ENCODE results near the gene MAML3.

The MAML3 gene

GRCh38 chr4:139689093-139689722 lies 464.8 kb downstream of the MAML3 start:
- no peak overlapping the region for H2AK5ac ChIP-seq (ENCODE audit: low read length, severe bottlenecking)
- H3K4me2 ChIP-seq (ENCODE audit: low read length, poor library complexity, severe bottlenecking): no peak overlapping the region
- H3K4me3 ChIP-seq (ENCODE audit: insufficient read depth in 1 of 2, low read depth in 1 of 2, low read length in 2 of 2): no peak overlapping the region
- no peak overlapping the region for H4K8ac ChIP-seq (ENCODE audit: low read length)
- no peak overlapping the region for H3K9ac ChIP-seq (ENCODE audit: low read length)
- H2BK15ac ChIP-seq (ENCODE audit: low read depth, poor library complexity, severe bottlenecking): no peak overlapping the region
- H2BK12ac ChIP-seq (ENCODE audit: low read length in 2 of 2): no peak overlapping the region
- no peak overlapping the region for H2AFZ ChIP-seq (ENCODE audit: low read depth, low read length)
- H3K27me3 ChIP-seq (ENCODE audit: control insufficient read depth in 1 of 2, insufficient read depth in 1 of 2, low read length in 2 of 2): no peaks in the 10 kb centered on the region
- H4K91ac ChIP-seq (ENCODE audit: low read length): no peak overlapping the region
- 95% methylated on average over 6 of the region's 6 CpGs for WGBS
- no peak overlapping the region for H3K23ac ChIP-seq (ENCODE audit: low read length in 2 of 2)
- H3K4me1 ChIP-seq (ENCODE audit: control insufficient read depth, insufficient read depth, low read depth, low read length): no peaks in the 10 kb centered on the region
- H3K79me1 ChIP-seq (replicated peaks; ENCODE audit: low read length, poor library complexity, severe bottlenecking): peaks cover 29% of the 10 kb centered on the region
- DNase-seq: peak; percentile 37
- no peak overlapping the region for H2BK120ac ChIP-seq (ENCODE audit: low read depth, low read length)
- no peak overlapping the region for H2BK5ac ChIP-seq (ENCODE audit: low read depth, low read length, poor library complexity, severe bottlenecking)
- no peak overlapping the region for H3K27ac ChIP-seq (ENCODE audit: low read length, poor library complexity, severe bottlenecking)
- H3K9me3 ChIP-seq (ENCODE audit: control insufficient read depth, low read length): no peaks in the 10 kb centered on the region
- H3K36me3 ChIP-seq (ENCODE audit: control insufficient read depth in 1 of 2, insufficient read depth in 2 of 2, low read depth in 1 of 2, low read length in 2 of 2): peaks cover 0 to 18% of the 10 kb centered on the region in 2 experiments
- H3K18ac ChIP-seq (ENCODE audit: low read depth in 1 of 2, low read length in 2 of 2): no peak overlapping the region
- H3K14ac ChIP-seq (ENCODE audit: low read length in 2 of 2): no peak overlapping the region
- H3K4ac ChIP-seq (ENCODE audit: low read depth in 1 of 2, low read length in 2 of 2): no peak overlapping the region

- no peaks in the 10 kb centered on the region for H3K9me3 ChIP-seq (ENCODE audit: control insufficient read depth, low read length)
- no peak overlapping the region for H3K18ac ChIP-seq (ENCODE audit: low read depth in 1 of 2, low read length in 2 of 2)
- H2AK5ac ChIP-seq (ENCODE audit: low read length, severe bottlenecking): no peak overlapping the region
- H2BK12ac ChIP-seq (ENCODE audit: low read length in 2 of 2): no peak overlapping the region
- DNase-seq: no peak
- peaks cover 39% of the 10 kb centered on the region for H3K79me1 ChIP-seq (replicated peaks; ENCODE audit: low read length, poor library complexity, severe bottlenecking)
- H3K9ac ChIP-seq (ENCODE audit: low read length): no peak overlapping the region
- no peak overlapping the region for H2BK120ac ChIP-seq (ENCODE audit: low read depth, low read length)
- H3K14ac ChIP-seq (ENCODE audit: low read length in 2 of 2): no peak overlapping the region
- no peak overlapping the region for H2BK5ac ChIP-seq (ENCODE audit: low read depth, low read length, poor library complexity, severe bottlenecking)
- H3K27me3 ChIP-seq (ENCODE audit: control insufficient read depth in 1 of 2, insufficient read depth in 1 of 2, low read length in 2 of 2): no peaks in the 10 kb centered on the region
- H2BK15ac ChIP-seq (ENCODE audit: low read depth, poor library complexity, severe bottlenecking): no peak overlapping the region
- H3K4ac ChIP-seq (ENCODE audit: low read depth in 1 of 2, low read length in 2 of 2): no peak overlapping the region
- H3K4me2 ChIP-seq (ENCODE audit: low read length, poor library complexity, severe bottlenecking): no peak overlapping the region
- H3K4me3 ChIP-seq (ENCODE audit: insufficient read depth in 1 of 2, low read depth in 1 of 2, low read length in 2 of 2): no peak overlapping the region
- H4K91ac ChIP-seq (ENCODE audit: low read length): no peak overlapping the region
- H3K23ac ChIP-seq (ENCODE audit: low read length in 2 of 2): no peak overlapping the region
- WGBS: 92% methylated on average over 3 of the region's 3 CpGs
- H3K4me1 ChIP-seq (ENCODE audit: control insufficient read depth, insufficient read depth, low read depth, low read length): no peaks in the 10 kb centered on the region
- no peak overlapping the region for H2AFZ ChIP-seq (ENCODE audit: low read depth, low read length)
- no peak overlapping the region for H4K8ac ChIP-seq (ENCODE audit: low read length)
- no peak overlapping the region for H3K27ac ChIP-seq (ENCODE audit: low read length, poor library complexity, severe bottlenecking)
- peaks cover 0 to 16% of the 10 kb centered on the region in 2 experiments for H3K36me3 ChIP-seq (ENCODE audit: control insufficient read depth in 1 of 2, insufficient read depth in 2 of 2, low read depth in 1 of 2, low read length in 2 of 2)
Observed at GRCh38 chr4:139686988-139687387, 467.0 kb downstream of the MAML3 start.

GRCh38 chr4:139686130-139686529 lies 467.9 kb downstream of the MAML3 start:
- Histone ChIP-seq H3K14ac (ENCODE audit: low read length in 2 of 2) (no peak overlapping the region), H3K4me3 (ENCODE audit: insufficient read depth in 1 of 2, low read depth in 1 of 2, low read length in 2 of 2) (no peak overlapping the region), H3K4me1 (ENCODE audit: control insufficient read depth, insufficient read depth, low read depth, low read length) (no peaks in the 10 kb centered on the region), H2BK12ac (ENCODE audit: low read length in 2 of 2) (no peak overlapping the region), H2BK5ac (ENCODE audit: low read depth, low read length, poor library complexity, severe bottlenecking) (no peak overlapping the region), H2AFZ (ENCODE audit: low read depth, low read length) (no peak overlapping the region), H3K18ac (ENCODE audit: low read depth in 1 of 2, low read length in 2 of 2) (no peak overlapping the region), H4K8ac (ENCODE audit: low read length) (no peak overlapping the region), H3K23ac (ENCODE audit: low read length in 2 of 2) (no peak overlapping the region), H3K79me1 (replicated peaks; ENCODE audit: low read length, poor library complexity, severe bottlenecking) (peaks cover 39% of the 10 kb centered on the region), H2BK120ac (ENCODE audit: low read depth, low read length) (no peak overlapping the region), H3K27ac (ENCODE audit: low read length, poor library complexity, severe bottlenecking) (no peak overlapping the region), H2BK15ac (ENCODE audit: low read depth, poor library complexity, severe bottlenecking) (no peak overlapping the region), H2AK5ac (ENCODE audit: low read length, severe bottlenecking) (no peak overlapping the region), H3K36me3 (ENCODE audit: control insufficient read depth in 1 of 2, insufficient read depth in 2 of 2, low read depth in 1 of 2, low read length in 2 of 2) (peaks cover 0 to 14% of the 10 kb centered on the region in 2 experiments), H3K27me3 (ENCODE audit: control insufficient read depth in 1 of 2, insufficient read depth in 1 of 2, low read length in 2 of 2) (no peaks in the 10 kb centered on the region), H3K9me3 (ENCODE audit: control insufficient read depth, low read length) (no peaks in the 10 kb centered on the region), H3K4ac (ENCODE audit: low read depth in 1 of 2, low read length in 2 of 2) (no peak overlapping the region), H4K91ac (ENCODE audit: low read length) (no peak overlapping the region), H3K4me2 (ENCODE audit: low read length, poor library complexity, severe bottlenecking) (no peak overlapping the region), H3K9ac (ENCODE audit: low read length) (no peak overlapping the region)
- no peak for DNase-seq
- 82% methylated on average over 1 of the region's 1 CpG for WGBS

GRCh38 chr4:139685180-139685579 lies 468.8 kb downstream of the MAML3 start:
- Histone ChIP-seq H4K8ac (ENCODE audit: low read length) (no peak overlapping the region), H3K23ac (ENCODE audit: low read length in 2 of 2) (no peak overlapping the region), H2AFZ (ENCODE audit: low read depth, low read length) (no peak overlapping the region), H3K14ac (ENCODE audit: low read length in 2 of 2) (no peak overlapping the region), H3K4me3 (ENCODE audit: insufficient read depth in 1 of 2, low read depth in 1 of 2, low read length in 2 of 2) (no peak overlapping the region), H2BK15ac (ENCODE audit: low read depth, poor library complexity, severe bottlenecking) (no peak overlapping the region), H3K4me2 (ENCODE audit: low read length, poor library complexity, severe bottlenecking) (no peak overlapping the region), H2BK120ac (ENCODE audit: low read depth, low read length) (no peak overlapping the region), H3K9ac (ENCODE audit: low read length) (no peak overlapping the region), H3K27me3 (ENCODE audit: control insufficient read depth in 1 of 2, insufficient read depth in 1 of 2, low read length in 2 of 2) (no peaks in the 10 kb centered on the region), H2BK12ac (ENCODE audit: low read length in 2 of 2) (no peak overlapping the region), H3K4me1 (ENCODE audit: control insufficient read depth, insufficient read depth, low read depth, low read length) (no peaks in the 10 kb centered on the region), H2BK5ac (ENCODE audit: low read depth, low read length, poor library complexity, severe bottlenecking) (no peak overlapping the region), H3K9me3 (ENCODE audit: control insufficient read depth, low read length) (no peaks in the 10 kb centered on the region), H2AK5ac (ENCODE audit: low read length, severe bottlenecking) (no peak overlapping the region), H3K79me1 (replicated peaks; ENCODE audit: low read length, poor library complexity, severe bottlenecking) (peaks cover 38% of the 10 kb centered on the region), H3K4ac (ENCODE audit: low read depth in 1 of 2, low read length in 2 of 2) (no peak overlapping the region), H4K91ac (ENCODE audit: low read length) (no peak overlapping the region), H3K36me3 (ENCODE audit: control insufficient read depth in 1 of 2, insufficient read depth in 2 of 2, low read depth in 1 of 2, low read length in 2 of 2) (peaks cover 0 to 14% of the 10 kb centered on the region in 2 experiments), H3K27ac (ENCODE audit: low read length, poor library complexity, severe bottlenecking) (no peak overlapping the region), H3K18ac (ENCODE audit: low read depth in 1 of 2, low read length in 2 of 2) (no peak overlapping the region)
- 93% methylated on average over 5 of the region's 5 CpGs for WGBS
- no peak for DNase-seq

Data from mesenchymal stem cell (in vitro differentiated cells and primary cell).